ENCODE results near the gene REX1BD.
"Not testable (repeated sequence)": the region's sequence is repeated elsewhere in the genome, so short reads cannot be mapped to it uniquely, and the experiment has no call there.

REX1BD gene

DNA sequence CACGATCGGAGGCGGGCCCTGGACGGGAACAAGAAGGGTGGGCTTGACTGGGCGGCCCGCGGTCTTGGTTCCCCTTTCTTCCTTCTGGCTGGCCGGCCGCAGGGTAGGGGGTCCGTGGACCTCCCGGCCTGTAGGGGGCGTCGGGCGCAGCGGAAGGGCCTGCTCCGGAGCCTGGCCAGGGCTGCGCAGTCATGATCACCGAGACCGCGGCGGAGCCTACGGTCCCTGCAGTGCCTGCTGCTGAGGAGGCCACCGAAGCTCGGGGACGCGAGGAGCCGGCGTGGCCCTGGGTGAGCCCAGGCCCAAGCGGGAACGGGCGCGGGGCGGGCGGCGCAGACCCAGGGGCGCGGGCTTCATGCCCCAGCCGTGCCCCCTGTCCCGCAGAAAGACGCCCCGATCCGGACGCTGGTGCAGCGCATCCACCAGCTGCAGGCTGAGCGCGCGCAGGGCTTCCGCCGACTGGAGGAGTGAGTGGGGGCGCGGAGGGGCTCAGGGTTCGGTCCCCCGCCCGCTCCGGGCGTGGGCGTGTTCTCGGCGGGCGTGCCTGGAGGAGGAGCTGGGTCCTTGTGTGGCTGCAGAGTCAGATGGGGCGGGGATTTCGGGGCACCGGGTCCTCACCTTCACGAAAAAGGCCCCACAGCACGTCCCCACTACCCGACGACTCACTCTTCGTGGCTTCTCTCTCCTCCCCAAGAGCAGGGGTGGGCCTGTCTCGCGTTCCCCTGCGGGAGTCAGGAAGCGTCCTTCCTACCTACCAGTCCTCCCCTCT lies at the start of gene REX1BD:
TSS of gene REX1BD (plus strand) at position 188 of the 769 bp plus-strand sequence. CDS start at position 192, 4 bp downstream.
- no peak for TF ChIP-seq ZNF274 (IDR thresholded peaks at IDR 0.05; ENCODE audit: low read depth, low read length)
- H3K4me3 ChIP-seq (ENCODE audit: low read length) = peak within 1 kb of the TSS; percentile 76

GRCh38 chr19:18539372-18539771 lies 49.2 kb upstream of the REX1BD start:
- no peak for TF ChIP-seq ZNF274 (IDR thresholded peaks at IDR 0.05; ENCODE audit: low read depth, low read length)
- H3K4me3 ChIP-seq (ENCODE audit: low read length) = no peak overlapping the region

GRCh38 chr19:18540200-18540599 lies 48.4 kb upstream of the REX1BD start:
- H3K4me3 ChIP-seq (ENCODE audit: low read length) = not testable (repeated sequence)

DNA sequence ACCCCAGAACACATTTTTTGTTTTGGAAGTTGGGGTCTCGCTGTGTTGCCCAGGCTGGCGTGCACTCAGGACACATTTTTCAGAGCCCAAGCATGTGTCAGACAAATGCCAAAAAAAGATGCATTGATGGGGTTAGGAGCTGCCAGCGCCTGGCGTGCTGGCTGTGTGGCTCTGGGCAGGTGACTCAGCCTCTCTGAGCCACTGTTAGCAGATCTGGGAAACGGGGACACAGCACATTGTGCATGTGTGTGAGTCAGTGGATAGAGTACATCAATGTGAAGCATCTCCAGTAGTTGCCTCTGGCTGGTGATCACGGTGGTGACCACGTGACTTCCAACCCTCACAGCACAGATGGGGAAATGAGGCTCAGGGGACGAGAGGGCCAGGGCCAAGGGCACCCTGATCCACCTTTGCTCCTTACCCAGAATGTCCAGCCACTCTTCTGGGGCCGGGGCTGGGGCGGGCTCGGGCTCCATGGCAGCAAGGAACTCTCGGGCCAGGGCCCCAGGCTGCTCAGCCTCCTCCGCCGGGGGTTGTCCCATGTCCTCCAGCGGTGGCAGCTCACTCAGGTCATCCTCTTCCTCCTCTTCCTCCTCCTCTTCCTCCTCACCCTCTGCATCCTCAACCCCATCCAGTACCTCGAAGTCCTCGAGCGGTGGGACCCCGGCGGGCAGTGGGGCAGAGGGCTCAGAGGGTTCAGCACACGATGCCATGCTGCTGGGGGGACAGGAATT lies 47.2 kb upstream of the REX1BD start:
- TF ChIP-seq ZNF274 (IDR thresholded peaks at IDR 0.05; ENCODE audit: low read depth, low read length) = no peak
- H3K4me3 ChIP-seq (ENCODE audit: low read length) = no peak overlapping the region

DNA sequence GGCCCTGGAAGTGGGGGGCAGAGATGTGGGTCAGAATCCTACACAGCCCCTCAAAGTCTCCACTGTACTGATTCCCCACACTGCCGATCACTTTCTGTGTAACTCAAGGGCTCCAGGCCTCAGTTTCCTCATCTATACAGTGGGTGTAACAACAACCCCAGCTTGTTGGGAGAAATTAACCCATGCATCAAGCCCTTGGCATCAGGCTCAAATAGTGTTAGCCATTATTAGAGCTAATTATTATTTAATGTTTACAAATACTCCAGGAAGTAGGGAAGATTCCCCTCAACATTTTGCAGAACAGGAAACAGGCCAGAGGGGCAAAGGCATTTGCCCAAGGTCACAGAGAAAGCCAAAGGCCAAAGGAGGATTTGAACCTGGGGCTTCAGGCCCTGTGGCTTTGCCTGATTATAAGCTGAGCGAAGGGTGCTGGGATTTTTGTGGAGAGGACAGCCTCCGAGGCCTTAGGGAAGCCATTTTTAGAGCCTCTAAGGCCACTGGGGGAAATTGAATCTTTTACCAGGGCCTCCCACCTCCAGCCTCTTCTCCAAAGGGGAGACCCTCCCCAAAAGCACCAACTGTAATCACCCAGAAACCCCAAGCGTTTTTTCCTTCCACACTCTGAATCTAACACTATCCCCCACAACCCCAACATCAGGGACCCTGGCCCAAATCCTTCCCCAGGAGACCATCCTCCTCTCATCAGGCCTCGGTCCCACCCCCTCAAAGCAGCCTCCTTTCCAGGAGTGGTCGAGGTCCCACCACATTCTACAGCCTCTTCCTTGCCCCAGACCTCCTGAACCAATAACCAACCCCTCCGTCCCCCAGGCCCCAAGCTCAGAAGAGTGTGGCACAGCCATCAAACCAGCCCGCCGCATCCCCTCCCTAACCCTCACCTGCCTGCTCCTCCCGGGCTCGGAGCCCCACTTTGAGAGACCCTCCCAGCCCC lies 46.3 kb upstream of the REX1BD start:
- no peak for TF ChIP-seq ZNF274 (IDR thresholded peaks at IDR 0.05; ENCODE audit: low read depth, low read length)
- H3K4me3 ChIP-seq (ENCODE audit: low read length) = peak overlapping the region; percentile 76

DNA sequence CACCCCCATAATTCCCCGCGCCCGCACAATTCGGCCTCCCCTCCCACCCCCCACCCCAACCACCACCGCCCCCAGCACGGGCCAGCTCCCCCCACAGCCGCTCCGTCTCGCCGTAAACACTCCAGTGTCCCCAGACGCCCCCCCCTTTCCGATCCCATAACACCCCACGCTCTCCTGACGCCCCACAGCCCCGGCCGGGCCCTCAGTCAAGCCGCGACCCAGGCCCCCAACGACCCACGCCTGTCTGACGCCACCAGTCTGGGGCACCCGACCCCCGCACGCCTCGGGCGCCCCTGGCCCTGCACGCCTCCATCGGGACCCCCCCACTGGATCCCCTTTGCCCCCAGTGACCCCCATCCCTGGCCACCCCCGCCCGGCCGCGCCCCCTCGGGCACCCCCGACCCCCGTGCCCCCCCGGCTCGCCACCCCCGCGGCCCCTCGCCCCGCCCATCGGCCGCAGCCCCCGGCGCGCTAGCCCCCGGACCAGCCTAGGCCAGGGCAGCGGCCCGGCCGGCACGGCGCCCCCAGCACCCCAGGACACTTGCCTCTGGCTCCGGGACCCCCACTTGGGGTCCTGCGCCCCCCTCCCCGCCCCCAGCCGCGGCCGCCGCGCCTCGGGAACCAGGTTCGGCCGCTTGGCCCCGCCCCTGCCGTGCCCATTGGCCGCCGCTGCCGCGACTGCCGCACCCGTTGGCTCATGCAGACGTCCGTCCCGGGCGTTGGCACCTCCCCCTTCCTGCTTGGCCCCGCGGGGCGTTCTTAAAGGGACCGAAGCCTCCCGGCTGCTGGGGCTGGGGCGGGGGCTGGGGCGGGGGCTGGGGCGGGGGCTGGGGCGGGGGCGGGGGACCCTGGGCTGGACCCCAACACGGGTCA lies 45.4 kb upstream of the REX1BD start, which contains the start of gene FKBP8:
TSS of gene FKBP8 (minus strand) at position 633 of the 873 bp plus-strand sequence. CDS start 1,603 bp downstream, outside the sequence.
- TF ChIP-seq ZNF274 (IDR thresholded peaks at IDR 0.05; ENCODE audit: low read depth, low read length) = no peak
- peak within 1 kb of the TSS; percentile 76 for H3K4me3 ChIP-seq (ENCODE audit: low read length)

- TF ChIP-seq ZNF274 (IDR thresholded peaks at IDR 0.05; ENCODE audit: low read depth, low read length) = no peak
- peak overlapping the region; percentile 66; the same call in 1 of the 2 replicates for H3K4me3 ChIP-seq (ENCODE audit: low read length)
Observed at GRCh38 chr19:18543814-18544475, 44.7 kb upstream of the REX1BD start.

DNA sequence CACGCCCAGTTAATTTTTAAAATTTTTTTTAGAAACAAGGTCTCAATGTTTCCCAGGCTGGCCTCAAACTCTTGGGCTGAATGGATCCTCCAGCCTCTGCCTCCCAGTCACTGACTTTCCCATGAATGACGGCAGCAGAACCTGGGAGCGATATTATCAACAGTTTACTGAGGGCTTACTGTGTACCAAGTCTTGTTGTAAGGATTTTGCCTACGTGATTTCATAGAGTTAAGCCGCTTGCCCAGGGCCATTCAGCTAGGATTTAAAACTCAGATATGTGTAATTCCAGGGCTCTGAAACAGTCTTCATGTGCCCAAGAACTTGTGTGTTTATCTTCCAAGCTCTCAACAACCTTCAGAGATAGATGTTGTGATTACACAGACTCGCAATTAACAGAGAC lies 37.0 kb upstream of the REX1BD start:
- TF ChIP-seq ZNF274 (IDR thresholded peaks at IDR 0.05; ENCODE audit: low read depth, low read length) = no peak

DNA sequence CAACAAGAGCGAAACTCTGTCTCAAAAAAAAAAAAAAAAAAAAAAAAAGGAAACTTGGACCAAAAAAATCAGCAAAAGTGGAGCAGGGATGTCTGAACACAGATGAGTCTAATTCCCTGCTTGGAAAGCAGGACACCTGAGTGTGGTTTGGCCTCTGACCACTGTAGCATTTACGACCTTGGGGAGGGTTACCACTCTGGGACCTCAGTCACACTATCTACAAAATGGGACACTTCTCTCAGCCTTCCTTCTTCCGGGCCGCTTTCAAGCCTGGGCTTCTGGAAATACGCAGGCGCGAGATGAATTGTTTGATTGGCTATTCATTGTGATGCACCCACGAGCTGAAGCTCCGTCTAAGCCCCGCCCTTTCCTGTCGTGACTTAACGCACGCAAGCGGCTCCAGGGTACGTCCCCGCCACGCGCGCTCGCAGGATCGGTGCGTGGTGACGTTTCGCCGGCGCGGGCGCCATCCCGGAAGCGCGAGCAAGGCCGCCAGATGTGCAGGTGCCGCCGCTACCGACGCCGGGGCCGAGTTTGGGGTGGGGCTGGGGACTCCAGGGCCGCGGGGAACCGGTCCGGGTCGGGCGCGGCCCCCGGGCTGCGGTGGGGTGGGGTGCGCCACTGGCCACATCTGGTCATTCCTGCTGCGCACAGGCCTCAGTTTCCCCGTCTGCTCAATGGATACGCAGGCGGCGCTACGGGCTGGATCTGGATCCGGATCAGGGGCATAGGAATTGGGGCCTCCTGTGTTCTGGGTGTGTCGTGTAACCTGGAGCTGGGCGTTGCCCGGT lies 31.0 kb upstream of the REX1BD start, which contains the start of gene KXD1:
TSS of gene KXD1 (plus strand) at position 460 of the 791 bp plus-strand sequence. CDS start 4,187 bp downstream, outside the sequence.
- H3K4me3 ChIP-seq (ENCODE audit: low read length) = peak within 1 kb of the TSS; percentile 92
- TF ChIP-seq ZNF274 (IDR thresholded peaks at IDR 0.05; ENCODE audit: low read depth, low read length) = no peak

More for the DNA sequence above, 37.0 kb upstream of the REX1BD start:
- no peak overlapping the region for H3K4me3 ChIP-seq (ENCODE audit: low read length)

GRCh38 chr19:18558202-18558555 lies 30.4 kb upstream of the REX1BD start:
- H3K4me3 ChIP-seq (ENCODE audit: low read length) = peak overlapping the region; percentile 92
- no peak for TF ChIP-seq ZNF274 (IDR thresholded peaks at IDR 0.05; ENCODE audit: low read depth, low read length)

DNA sequence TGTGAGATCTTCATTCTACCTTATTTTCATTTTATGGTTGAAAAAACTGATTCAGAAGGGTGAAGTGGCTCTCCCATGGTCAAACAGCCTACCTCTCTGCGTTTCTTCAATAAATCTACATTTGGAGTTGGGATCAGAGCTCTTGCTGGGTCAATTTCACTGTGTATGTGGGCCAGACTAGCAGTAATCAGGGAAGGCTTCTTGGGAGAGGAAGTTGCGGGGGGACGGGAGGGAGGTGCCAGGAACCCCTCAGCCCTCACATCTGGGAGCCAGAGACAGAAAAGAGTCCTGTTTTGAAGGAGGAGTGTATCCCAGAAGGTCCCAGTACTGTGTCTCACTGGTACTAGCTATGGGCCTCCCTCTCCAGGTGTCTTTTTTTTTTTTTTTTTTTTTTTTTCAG lies 30.0 kb upstream of the REX1BD start:
- TF ChIP-seq ZNF274 (IDR thresholded peaks at IDR 0.05; ENCODE audit: low read depth, low read length) = no peak
- peak overlapping the region; percentile 92 for H3K4me3 ChIP-seq (ENCODE audit: low read length)

- TF ChIP-seq ZNF274 (IDR thresholded peaks at IDR 0.05; ENCODE audit: low read depth, low read length) = no peak
- H3K4me3 ChIP-seq (ENCODE audit: low read length) = no peak overlapping the region
Observed at GRCh38 chr19:18559685-18560084, 28.9 kb upstream of the REX1BD start.
